Gastrocnemius medialis (tissue), 4 donors: ENCODE results near the gene LMX1B. TPM values are rescaled to one million over a fixed set of nuclear protein-coding genes. Genes with fewer than 3 reads are reported as not detected.

ENCODE experiments used
- ATAC-seq, 2 donors: fragments of 150-250 bp; one replicate each; pipeline ENCODE4 v1.9.1; 2016
- DNase-seq, 2 donors: peaks; one replicate each; pipeline ENCODE4 v3.0.0-alpha.2; 2019
- H3K27ac ChIP-seq, 4 donors: fragments of 200-600 bp; sonication (generic); 1 replicate in 1 of 4; 2 replicates in 3 of 4; pipeline ENCODE4 v1.5.1; 2016 to 2018; ENCODE audit warnings: mild to moderate bottlenecking in 2 of 4, moderate library complexity in 1 of 4
- H3K27me3 ChIP-seq, 3 donors: fragments of 200-600 bp; sonication (generic) in 2 of 3; 1 replicate in 1 of 3; 2 replicates in 2 of 3; pipeline versions ENCODE4 v1.5.1 to v1.6.0; 2016 to 2019; ENCODE audit warnings: mild to moderate bottlenecking in 1 of 3, moderate library complexity in 1 of 3
- H3K36me3 ChIP-seq, 2 donors: fragments of 200-600 bp; sonication (generic) in 1 of 2; one replicate each; pipeline ENCODE4 v1.5.1; 2017 to 2018
- H3K4me1 ChIP-seq, 2 donors: fragments of 200-600 bp; sonication (generic) in 1 of 2; one replicate each; pipeline ENCODE4 v1.5.1; 2016 to 2017; ENCODE audit warnings: mild to moderate bottlenecking in 2 of 2
- H3K4me3 ChIP-seq, 4 donors: fragments of 200-600 bp; sonication (generic) in 3 of 4; 1 replicate in 1 of 4; 2 replicates in 3 of 4; pipeline ENCODE4 v1.5.1; 2016 to 2019; ENCODE audit warnings: mild to moderate bottlenecking in 2 of 4
- H3K9me3 ChIP-seq, 3 donors: fragments of 200-600 bp; sonication (generic) in 2 of 3; 1 replicate in 1 of 3; 2 replicates in 2 of 3; pipeline ENCODE4 v1.5.1; 2016 to 2019
- POLR2A ChIP-seq, 2 donors: fragments of 450-650 bp; IDR thresholded peaks; one replicate each; pipeline ENCODE4 v1.6.1; 2017; ENCODE audit warnings: antibody characterized with exemption in 2 of 2, mild to moderate bottlenecking in 2 of 2, moderate library complexity in 2 of 2
- in situ Hi-C, 4 donors: fragments of 200-750 bp; cut with MboI; loops; one replicate each; pipeline versions ENCODE4 v1.15.0 to v1.8.0; 2017; ENCODE audit warnings: low sequenced_read_pairs in 4 of 4
- intact Hi-C: fragments of 100-400 bp; cut with DNase I; formaldehyde crosslinking; loops from one replicate; pipeline ENCODE4 v1.15.1; 2023; ENCODE audit warnings: low total_unique reads
- total RNA-seq, 4 donors: library from RNA; depleted of rRNA; stranded (reverse); fragments of >200 nt; gene quantifications; one replicate each; pipeline versions ENCODE4 v1.1.0 to v1.2.3, GENCODE V29; 2016
- TF ChIP-seq, protein P1 (sequence below), 5 experiments: fragments of 450-650 bp in 3 of 5; fragments of 200-600 bp in 2 of 5; sonication (generic) in 2 of 5; IDR thresholded peaks in 4 of 5; conservative IDR thresholded peaks in 1 of 5; 1 replicate in 4 of 5; 2 replicates in 1 of 5; pipeline ENCODE4 v1.5.1; 2016 to 2019; ENCODE audit warnings: antibody characterized with exemption in 5 of 5, mild to moderate bottlenecking in 3 of 5, moderate library complexity in 3 of 5

Gene LMX1B
- total RNA-seq, 4 donors from 2014 or later: 0.31 to 0.46 (median 0.35) TPM; not detected in 1

DNA sequence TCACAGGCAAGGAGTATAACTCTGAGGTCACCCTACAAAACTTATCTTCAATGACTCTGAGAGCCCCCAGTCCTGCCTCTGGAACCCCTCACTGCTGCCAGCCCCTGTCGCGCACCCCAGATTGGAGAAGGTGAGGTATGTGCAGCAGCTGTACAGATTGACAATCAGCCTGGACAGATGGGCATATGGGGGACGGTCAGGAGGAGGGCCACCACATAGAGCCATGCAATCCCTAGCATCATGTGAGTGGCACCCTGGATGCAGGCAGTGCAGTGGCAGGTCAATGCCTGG is 90.1 kb downstream of the LMX1B start:
- no peak overlapping the region for H3K4me3 ChIP-seq
- no peak for ATAC-seq
- intact Hi-C loops (no loop called here), in situ Hi-C loops (no loop called here)
- H3K27ac ChIP-seq: no peak overlapping the region
- no peak for DNase-seq
- no peaks in the 10 kb centered on the region for H3K36me3 ChIP-seq
- TF ChIP-seq POLR2A (IDR thresholded peaks at IDR 0.05): no peak
- no peaks in the 10 kb centered on the region for H3K9me3 ChIP-seq
- H3K4me1 ChIP-seq: peaks cover 0 to 10% of the 10 kb centered on the region in 2 donors
- H3K27me3 ChIP-seq: peaks cover 11 to 21% (median 14%) of the 10 kb centered on the region in 3 donors

DNA sequence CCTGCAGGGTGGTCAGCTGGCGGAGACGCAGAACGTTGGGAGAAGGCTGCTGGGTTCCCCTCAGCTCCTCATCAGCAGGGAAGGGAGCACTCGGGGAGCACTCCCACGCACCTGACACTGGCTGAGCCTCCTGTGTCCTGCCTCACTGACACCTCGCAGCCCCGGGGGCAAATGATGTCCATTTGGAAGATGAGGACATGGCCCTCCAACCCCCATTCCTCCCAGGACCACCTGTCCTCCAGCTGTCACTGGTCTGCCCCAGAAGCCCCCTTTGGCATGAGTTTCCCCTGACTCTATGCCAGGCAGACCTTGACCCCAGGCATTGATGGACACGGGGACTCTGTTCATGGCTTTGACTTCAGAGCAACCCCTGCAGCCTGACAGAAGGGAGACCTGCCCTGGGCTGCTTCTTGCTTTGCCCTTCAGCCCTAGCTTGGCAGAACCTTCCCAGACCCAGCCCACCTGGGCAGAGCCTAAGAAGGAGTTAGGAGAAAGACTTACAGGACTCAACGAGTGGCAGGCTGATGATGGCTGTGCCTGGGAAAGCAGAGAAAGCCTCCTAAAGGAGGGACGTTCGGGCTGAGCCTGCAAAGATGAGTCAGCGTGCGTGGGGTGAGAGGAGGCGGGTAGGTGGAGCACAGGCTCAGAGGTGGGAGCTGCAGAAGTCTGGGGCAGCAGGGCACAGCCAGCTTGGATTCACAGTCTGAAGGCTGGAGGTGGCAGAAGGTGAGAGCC is 90.6 kb downstream of the LMX1B start:
- in situ Hi-C loops: no loop called here
- peaks cover 0 to 10% of the 10 kb centered on the region in 2 donors for H3K4me1 ChIP-seq
- ATAC-seq (no peak), DNase-seq (no peak)
- intact Hi-C loops: no loop called here
- TF ChIP-seq, protein P1, sequence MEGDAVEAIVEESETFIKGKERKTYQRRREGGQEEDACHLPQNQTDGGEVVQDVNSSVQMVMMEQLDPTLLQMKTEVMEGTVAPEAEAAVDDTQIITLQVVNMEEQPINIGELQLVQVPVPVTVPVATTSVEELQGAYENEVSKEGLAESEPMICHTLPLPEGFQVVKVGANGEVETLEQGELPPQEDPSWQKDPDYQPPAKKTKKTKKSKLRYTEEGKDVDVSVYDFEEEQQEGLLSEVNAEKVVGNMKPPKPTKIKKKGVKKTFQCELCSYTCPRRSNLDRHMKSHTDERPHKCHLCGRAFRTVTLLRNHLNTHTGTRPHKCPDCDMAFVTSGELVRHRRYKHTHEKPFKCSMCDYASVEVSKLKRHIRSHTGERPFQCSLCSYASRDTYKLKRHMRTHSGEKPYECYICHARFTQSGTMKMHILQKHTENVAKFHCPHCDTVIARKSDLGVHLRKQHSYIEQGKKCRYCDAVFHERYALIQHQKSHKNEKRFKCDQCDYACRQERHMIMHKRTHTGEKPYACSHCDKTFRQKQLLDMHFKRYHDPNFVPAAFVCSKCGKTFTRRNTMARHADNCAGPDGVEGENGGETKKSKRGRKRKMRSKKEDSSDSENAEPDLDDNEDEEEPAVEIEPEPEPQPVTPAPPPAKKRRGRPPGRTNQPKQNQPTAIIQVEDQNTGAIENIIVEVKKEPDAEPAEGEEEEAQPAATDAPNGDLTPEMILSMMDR (IDR thresholded peaks at IDR 0.05 in 4 of 5, conservative IDR thresholded peaks at IDR 0.05 in 1 of 5): no peak
- no peak for TF ChIP-seq POLR2A (IDR thresholded peaks at IDR 0.05)
- peaks cover 11 to 21% (median 14%) of the 10 kb centered on the region in 3 donors for H3K27me3 ChIP-seq
- H3K4me3 ChIP-seq: peak overlapping the region in 1 of 4 donors; percentile 45
- H3K27ac ChIP-seq: no peak overlapping the region
- no peaks in the 10 kb centered on the region for H3K36me3 ChIP-seq
- no peaks in the 10 kb centered on the region for H3K9me3 ChIP-seq

DNA sequence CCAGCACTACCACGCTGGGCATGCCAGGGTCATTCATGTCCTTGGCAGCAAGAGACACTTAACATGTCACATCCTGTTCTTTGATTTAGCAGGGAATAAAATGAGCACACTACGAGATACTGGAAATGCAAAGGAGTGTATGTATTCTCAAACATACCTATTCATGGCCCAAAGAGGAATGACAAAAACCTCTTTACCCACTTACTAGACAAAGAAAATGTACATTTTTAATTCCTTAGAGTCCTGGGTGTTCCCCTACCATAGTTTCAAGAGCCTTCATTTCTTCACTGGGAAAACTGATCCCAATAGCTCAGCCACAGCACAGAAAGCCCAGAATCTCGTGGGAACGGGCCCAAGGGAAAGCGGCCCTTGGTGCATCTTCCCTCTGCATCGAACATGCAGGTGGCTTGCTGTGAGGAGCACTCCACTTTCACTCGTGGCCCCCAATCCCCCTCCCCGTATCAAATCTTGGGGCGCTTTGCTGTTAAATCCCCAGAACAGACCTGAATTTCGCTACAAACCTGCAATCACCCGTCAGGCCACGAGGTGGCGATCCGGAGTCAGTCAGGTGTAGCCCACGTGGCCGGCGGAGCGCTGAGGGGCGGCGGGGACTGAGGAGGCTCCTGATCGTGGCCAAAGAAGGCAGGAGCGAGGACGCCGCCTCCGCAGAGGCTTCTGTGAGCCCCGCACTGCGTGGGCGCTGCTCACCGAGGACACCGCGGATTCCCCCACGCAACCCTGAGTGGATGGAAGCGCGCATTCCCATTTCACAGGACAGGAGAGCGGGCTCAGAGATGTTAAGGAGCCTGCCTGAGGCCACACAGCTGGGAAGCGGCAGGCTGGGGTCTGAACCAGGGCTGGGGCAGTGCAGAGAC is 91.4 kb downstream of the LMX1B start:
- Histone ChIP-seq H3K4me3 (peak overlapping the region; percentile 35 to 55 (median 40)), H3K36me3 (no peaks in the 10 kb centered on the region), H3K27me3 (peaks cover 11 to 21% (median 14%) of the 10 kb centered on the region in 3 donors), H3K4me1 (peaks cover 0 to 10% of the 10 kb centered on the region in 2 donors), H3K9me3 (no peaks in the 10 kb centered on the region), H3K27ac (no peak overlapping the region)
- ATAC-seq: peak; percentile 62 to 84
- peak; percentile 49 to 61 for DNase-seq
- in situ Hi-C loops (loop anchor here in 2 of 4 donors (5.0 kb wide), 2 partner anchors 72 to 77 kb away; no protein-coding TSS in a partner anchor), intact Hi-C loops (loop anchor here (1.0 kb wide), 1 partner anchor 76 kb away; no protein-coding TSS in a partner anchor)
- TF ChIP-seq POLR2A (IDR thresholded peaks at IDR 0.05): no peak
- TF ChIP-seq, protein P1 (IDR thresholded peaks at IDR 0.05 in 4 of 5, conservative IDR thresholded peaks at IDR 0.05 in 1 of 5): peak; percentile 82 to 94 (median 91)

DNA sequence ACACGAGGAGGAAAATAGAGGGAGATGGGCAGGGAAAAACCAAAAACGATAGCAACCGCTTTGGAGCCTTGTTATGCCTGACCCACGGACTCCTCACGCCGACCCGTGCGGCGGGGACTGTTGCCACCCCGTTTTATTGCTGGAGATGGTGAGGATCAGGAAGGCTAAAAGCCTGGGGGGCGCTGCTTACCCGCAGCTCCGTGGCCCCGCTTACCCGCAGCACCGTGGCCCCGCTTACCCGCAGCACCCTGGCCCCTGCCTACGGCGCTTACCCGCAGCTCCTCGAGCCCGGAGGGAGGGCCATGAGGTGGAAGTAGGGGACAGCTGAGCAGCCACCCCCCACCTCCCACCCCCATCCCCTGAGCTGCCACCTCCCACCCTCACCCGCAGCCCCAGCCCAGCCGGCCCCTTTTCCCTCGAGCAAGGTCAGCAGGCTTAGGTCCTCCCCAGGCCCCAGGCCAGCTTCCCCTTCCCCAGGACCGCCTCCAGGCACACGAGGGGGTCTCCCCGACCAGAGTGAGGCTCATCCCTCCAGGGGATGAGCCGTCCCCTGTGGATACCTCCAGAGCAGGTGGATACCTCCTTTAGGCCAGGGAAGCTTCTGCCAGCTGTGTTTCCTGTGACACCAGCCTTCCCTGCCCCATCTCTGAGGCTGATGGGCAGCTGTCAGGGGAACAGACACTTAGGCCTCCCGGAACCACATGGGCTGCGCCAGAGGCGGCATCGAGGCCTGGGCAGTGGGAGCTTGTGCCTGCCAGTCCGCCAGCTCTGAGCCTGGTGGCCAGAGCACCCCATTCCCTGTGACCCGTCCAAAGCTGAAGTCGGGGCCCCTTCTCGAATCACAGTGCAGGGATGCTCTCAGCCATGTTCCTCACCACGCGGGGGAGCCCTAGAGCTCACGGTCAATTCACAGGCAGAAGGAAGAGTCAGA is 92.3 kb downstream of the LMX1B start:
- TF ChIP-seq, protein P1 (IDR thresholded peaks at IDR 0.05 in 4 of 5, conservative IDR thresholded peaks at IDR 0.05 in 1 of 5): peak; percentile 23 to 75 (median 60)
- no peak for TF ChIP-seq POLR2A (IDR thresholded peaks at IDR 0.05)
- intact Hi-C loops: loop anchor here (1.0 kb wide), 1 partner anchor 75 kb away; no protein-coding TSS in a partner anchor
- H3K27ac ChIP-seq: no peak overlapping the region
- peak overlapping the region; percentile 35 to 55 (median 40) for H3K4me3 ChIP-seq
- peaks cover 11 to 21% (median 14%) of the 10 kb centered on the region in 3 donors for H3K27me3 ChIP-seq
- peaks cover 0 to 10% of the 10 kb centered on the region in 2 donors for H3K4me1 ChIP-seq
- no peaks in the 10 kb centered on the region for H3K9me3 ChIP-seq
- DNase-seq (peak in 1 of 2 donors; percentile 46), ATAC-seq (peak; percentile 51 to 52)
- in situ Hi-C loops: loop anchor here in 2 of 4 donors (5.0 kb wide), 2 partner anchors 71 to 76 kb away; no protein-coding TSS in a partner anchor
- no peaks in the 10 kb centered on the region for H3K36me3 ChIP-seq
